HG02943 (cell line): ENCODE data around the gene MAP1S.

Source experiments
- ATAC-seq: cut with Tn5 transposase; IDR thresholded peaks from one replicate; pipeline ENCODE4 v1.9.1; 2021; ENCODE audit warnings: mild to moderate bottlenecking, low read depth, moderate library complexity; ENCODE audit not compliant: unreplicated experiment

MAP1S gene

DNA sequence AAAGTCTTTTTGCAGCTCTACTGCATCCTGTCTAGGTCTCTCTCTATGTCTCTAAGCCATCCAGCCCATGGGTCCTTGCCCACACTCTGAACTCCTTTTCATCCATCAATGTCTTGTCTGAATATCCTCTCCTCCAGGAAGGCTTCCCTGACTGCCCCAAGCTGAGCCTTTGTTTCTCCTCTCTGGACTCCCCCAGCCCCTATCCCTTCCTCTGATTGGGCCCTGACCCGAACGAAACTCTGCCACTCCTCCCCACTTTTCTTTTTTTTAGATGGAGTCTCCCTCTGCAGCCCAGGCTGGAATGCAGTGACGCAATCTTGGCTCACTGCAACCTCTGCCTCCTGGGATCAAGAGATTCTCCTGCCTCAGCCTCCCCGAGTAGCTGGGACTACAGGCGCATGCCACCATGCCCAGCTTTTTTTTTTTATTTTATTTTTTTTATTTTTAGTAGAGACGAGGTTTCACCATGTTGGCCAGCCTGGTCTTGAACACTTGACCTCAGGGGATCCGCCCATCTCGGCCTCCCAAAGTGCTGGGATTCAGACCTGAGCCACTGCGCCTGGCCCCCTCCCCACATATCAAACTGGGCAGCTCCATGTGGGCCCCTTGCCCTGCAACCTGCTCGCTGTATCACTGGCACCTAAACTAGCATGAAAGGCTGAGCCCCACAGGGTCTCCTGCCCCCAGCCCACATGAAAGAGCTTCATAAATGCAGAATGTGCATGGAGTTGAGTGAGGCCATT lies 30.3 kb upstream of the MAP1S start:
- no peak for ATAC-seq

DNA sequence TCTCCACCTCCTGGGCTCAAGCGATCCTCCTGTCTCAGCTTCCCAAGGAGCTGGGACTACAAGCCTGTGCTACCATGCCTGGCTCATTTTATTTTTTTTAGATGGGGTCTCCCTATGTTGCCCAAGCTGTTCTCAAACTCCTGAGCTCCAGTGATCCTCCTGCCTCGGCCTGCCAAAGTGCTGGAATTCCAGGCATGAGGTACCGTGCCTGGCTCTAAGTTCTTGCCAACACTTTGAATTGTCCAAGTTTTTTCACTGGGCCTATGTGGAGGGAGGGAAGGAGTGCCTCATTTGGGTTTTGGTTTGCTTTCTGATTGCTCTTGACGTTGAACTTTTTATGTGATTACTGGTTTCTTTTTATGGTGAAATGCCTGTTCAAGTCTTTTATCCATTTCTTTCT lies 26.7 kb upstream of the MAP1S start:
- ATAC-seq, result no peak

- no peak for ATAC-seq
Observed at GRCh38 chr19:17695198-17695597, 24.1 kb upstream of the MAP1S start.

GRCh38 chr19:17703824-17704463 lies 15.3 kb upstream of the MAP1S start:
- ATAC-seq, result no peak

- ATAC-seq, result no peak
Observed at GRCh38 chr19:17706750-17707181, 12.5 kb upstream of the MAP1S start.

GRCh38 chr19:17711851-17712250 lies 7.4 kb upstream of the MAP1S start:
- ATAC-seq, result no peak

DNA sequence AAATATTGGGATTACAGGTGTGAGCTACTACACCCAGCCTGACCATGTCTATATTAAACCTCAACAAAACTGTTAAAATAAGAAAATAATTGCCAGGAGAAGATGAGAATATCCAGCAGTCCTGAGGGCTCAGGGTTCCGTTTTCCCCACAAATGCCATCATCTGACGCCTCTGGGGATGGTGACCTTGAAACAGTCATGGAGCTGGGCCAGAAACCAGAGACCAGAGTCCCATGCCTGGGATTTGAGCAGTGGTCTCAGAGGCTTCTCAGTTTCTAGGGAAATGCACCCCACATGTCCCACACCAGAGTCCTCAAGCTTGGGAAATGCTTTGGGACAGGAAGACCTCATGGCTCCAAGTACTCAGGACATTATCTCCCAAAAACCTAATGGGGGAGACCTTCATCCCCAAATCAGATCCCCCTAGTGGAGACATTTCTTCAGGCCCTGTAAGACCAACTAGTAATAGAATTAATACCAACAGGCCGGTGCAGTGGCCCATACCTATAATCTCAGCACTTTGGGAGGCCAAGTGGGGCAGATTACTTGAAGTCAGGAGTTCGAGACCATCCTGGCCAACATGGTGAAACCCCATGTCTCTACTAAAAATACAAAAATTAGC lies 2.9 kb upstream of the MAP1S start:
- no peak for ATAC-seq

- ATAC-seq, result no peak
Observed at GRCh38 chr19:17718550-17718946, 732 bp upstream of the MAP1S start.

- peak; percentile 23 for ATAC-seq
Observed at GRCh38 chr19:17719730-17720400, 585 bp downstream of the MAP1S start.

- ATAC-seq, result no peak
Observed at GRCh38 chr19:17720440-17720839, 1.2 kb downstream of the MAP1S start.

DNA sequence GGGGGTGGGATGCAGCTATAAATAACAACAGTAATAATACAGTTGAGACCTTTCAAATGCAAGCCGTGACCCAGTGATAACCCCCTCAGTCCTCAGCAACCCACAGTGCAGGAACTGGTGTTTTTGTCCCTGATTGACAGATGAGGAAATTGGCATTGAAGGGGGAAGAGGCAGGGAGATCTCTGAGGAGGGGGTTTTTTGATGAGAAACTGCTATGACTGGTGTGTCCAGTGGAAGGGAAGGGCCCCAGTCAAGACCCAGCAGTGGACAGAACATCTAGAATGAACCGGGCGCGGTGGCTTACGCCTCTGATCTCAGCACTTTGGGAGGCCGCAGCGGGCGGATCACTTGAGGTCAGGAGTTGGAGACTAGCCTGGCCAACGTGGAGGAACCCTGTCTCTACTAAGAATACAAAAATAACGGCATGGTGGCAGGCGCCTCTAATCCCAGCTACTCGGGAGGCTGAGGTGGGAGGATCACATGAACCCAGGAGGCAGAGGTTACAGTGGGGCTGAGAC lies 1.9 kb downstream of the MAP1S start:
- no peak for ATAC-seq

GRCh38 chr19:17721821-17722220 lies 2.5 kb downstream of the MAP1S start:
- no peak for ATAC-seq

GRCh38 chr19:17722655-17723240 lies 3.5 kb downstream of the MAP1S start:
- no peak for ATAC-seq

GRCh38 chr19:17724655-17725054 lies 5.4 kb downstream of the MAP1S start:
- ATAC-seq, result no peak

- ATAC-seq, result no peak
Observed at GRCh38 chr19:17725422-17726078, 6.3 kb downstream of the MAP1S start.

DNA sequence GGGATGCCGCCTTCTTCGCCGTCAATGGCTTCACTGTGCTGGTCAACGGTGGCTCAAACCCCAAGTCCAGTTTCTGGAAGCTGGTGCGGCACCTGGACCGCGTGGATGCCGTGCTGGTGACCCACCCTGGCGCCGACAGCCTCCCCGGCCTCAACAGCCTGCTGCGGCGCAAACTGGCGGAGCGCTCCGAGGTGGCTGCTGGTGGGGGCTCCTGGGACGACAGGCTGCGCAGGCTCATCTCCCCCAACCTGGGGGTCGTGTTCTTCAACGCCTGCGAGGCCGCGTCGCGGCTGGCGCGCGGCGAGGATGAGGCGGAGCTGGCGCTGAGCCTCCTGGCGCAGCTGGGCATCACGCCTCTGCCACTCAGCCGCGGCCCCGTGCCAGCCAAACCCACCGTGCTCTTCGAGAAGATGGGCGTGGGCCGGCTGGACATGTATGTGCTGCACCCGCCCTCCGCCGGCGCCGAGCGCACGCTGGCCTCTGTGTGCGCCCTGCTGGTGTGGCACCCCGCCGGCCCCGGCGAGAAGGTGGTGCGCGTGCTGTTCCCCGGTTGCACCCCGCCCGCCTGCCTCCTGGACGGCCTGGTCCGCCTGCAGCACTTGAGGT lies 7.0 kb downstream of the MAP1S start:
- no peak for ATAC-seq

GRCh38 chr19:17726964-17727773 lies 7.9 kb downstream of the MAP1S start:
- ATAC-seq, result no peak

- no peak for ATAC-seq
Observed at GRCh38 chr19:17727843-17728242, 8.6 kb downstream of the MAP1S start.

DNA sequence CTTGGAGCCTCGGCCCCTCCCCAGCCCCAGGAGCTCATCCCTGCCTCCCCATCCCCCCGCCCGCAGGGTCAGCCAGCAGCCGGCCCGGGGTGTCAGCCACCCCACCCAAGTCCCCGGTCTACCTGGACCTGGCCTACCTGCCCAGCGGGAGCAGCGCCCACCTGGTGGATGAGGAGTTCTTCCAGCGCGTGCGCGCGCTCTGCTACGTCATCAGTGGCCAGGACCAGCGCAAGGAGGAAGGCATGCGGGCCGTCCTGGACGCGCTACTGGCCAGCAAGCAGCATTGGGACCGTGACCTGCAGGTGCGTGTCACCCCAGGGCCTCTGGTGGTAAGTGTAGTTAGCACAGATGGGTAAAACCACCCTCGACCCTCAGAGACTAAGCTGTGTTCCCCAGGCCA lies 13.8 kb downstream of the MAP1S start:
- no peak for ATAC-seq
